HG03066 (cell line): ENCODE measurements around the gene ACOT6.
A peak's percentile ranks its signal among the peaks of the same experiment; 100 is the strongest.
"Not testable (repeated sequence)": the region's sequence is repeated elsewhere in the genome, so short reads cannot be mapped to it uniquely, and the experiment has no call there.

Source experiments
- ATAC-seq: cut with Tn5 transposase; IDR thresholded peaks from one replicate; pipeline ENCODE4 v1.9.1; 2021; ENCODE audit warnings: low read depth; ENCODE audit not compliant: unreplicated experiment

The ACOT6 gene

GRCh38 chr14:73591690-73592449, 20.4 kb upstream of the ACOT6 start, which contains the start of gene ACOT4:
Gene ACOT4, plus strand, starts transcription at chr14:73591873. Its CDS starts 87 bp downstream, at chr14:73591960.
- ATAC-seq: peak; percentile 57

GRCh38 chr14:73594491-73594890, 17.8 kb upstream of the ACOT6 start:
- ATAC-seq: no peak

GRCh38 chr14:73599499-73599898, 12.8 kb upstream of the ACOT6 start:
- ATAC-seq: no peak

GRCh38 chr14:73602994-73603393, 9.3 kb upstream of the ACOT6 start:
- no peak for ATAC-seq

GRCh38 chr14:73606271-73606670, 6.0 kb upstream of the ACOT6 start:
- no peak for ATAC-seq

- ATAC-seq: no peak
Observed at GRCh38 chr14:73607241-73607640, 5.1 kb upstream of the ACOT6 start.

GRCh38 chr14:73610687-73611086, 1.6 kb upstream of the ACOT6 start:
- ATAC-seq: no peak

- peak; percentile 19 for ATAC-seq
Observed at GRCh38 chr14:73613046-73613383, 698 bp downstream of the ACOT6 start.

GRCh38 chr14:73613419-73613963, 1.2 kb downstream of the ACOT6 start:
- ATAC-seq: no peak

- no peak for ATAC-seq
Observed at GRCh38 chr14:73616831-73617230, 4.5 kb downstream of the ACOT6 start.

GRCh38 chr14:73619524-73619923, 7.2 kb downstream of the ACOT6 start:
- ATAC-seq: no peak

- no peak for ATAC-seq
Observed at GRCh38 chr14:73620268-73620667, 8.0 kb downstream of the ACOT6 start.

GRCh38 chr14:73623504-73624054, 11.3 kb downstream of the ACOT6 start:
- ATAC-seq: no peak

- ATAC-seq: no peak
Observed at GRCh38 chr14:73625706-73626105, 13.4 kb downstream of the ACOT6 start.

- ATAC-seq: no peak
Observed at GRCh38 chr14:73627151-73627558, 14.8 kb downstream of the ACOT6 start.

- no peak for ATAC-seq
Observed at GRCh38 chr14:73630009-73630780, 17.9 kb downstream of the ACOT6 start.

GRCh38 chr14:73633116-73634010, 21.0 kb downstream of the ACOT6 start:
- no peak for ATAC-seq

GRCh38 chr14:73634011-73634833, 21.9 kb downstream of the ACOT6 start:
- no peak for ATAC-seq

- ATAC-seq: not testable (repeated sequence)
Observed at GRCh38 chr14:73636355-73636754, 24.0 kb downstream of the ACOT6 start.
